ENCODE measurements around the gene SMAD3.

SMAD3 gene

GRCh38 chr15:67097930-67098740, 32.7 kb downstream of the SMAD3 start:
- DNase-seq, result peak; percentile 88 to 98 (median 95)
- Histone ChIP-seq H3K4me3 (ENCODE audit: control insufficient read depth in 1 of 7, extremely low read depth in 1 of 7, insufficient read depth in 4 of 7, low read depth in 2 of 7, low read length in 6 of 7) (peak overlapping the region in 6 of 7 experiments; percentile 45 to 80 (median 58)), H3K9me3 (ENCODE audit: control extremely low read depth in 1 of 5, control insufficient read depth in 4 of 5, insufficient read depth in 2 of 5, low read depth in 1 of 5, low read length in 4 of 5) (no peaks in the 10 kb centered on the region), H3K27me3 (replicated peaks in 2 of 5; ENCODE audit: control insufficient read depth in 4 of 5, insufficient read depth in 5 of 5, low read length in 4 of 5) (no peaks in the 10 kb centered on the region), H3K36me3 (ENCODE audit: control insufficient read depth in 4 of 4, insufficient read depth in 4 of 4, low read length in 3 of 4) (peaks cover 0 to 5% (median 3%) of the 10 kb centered on the region in 4 experiments), H3K4me1 (ENCODE audit: control extremely low read depth in 1 of 4, control insufficient read depth in 4 of 4, insufficient read depth in 4 of 4, low read length in 3 of 4) (peaks cover 37 to 89% (median 77%) of the 10 kb centered on the region in 4 experiments), H3K27ac (ENCODE audit: insufficient read depth in 1 of 2, low read depth in 1 of 2, low read length in 2 of 2, poor library complexity in 1 of 2, severe bottlenecking in 2 of 2) (peak overlapping the region; percentile 87 to 95)
- WGBS (ENCODE audit: insufficient coverage), result 0% methylated on average over 10 of the region's 14 CpGs
- ChIA-PET CTCF (interaction anchor here (0.6 to 1.4 kb wide), 9 partner anchors 10 to 70 kb away, joined by 3 to 8 read pairs (median 3); no protein-coding TSS in a partner anchor), POLR2A (interaction anchor here (0.7 to 2.0 kb wide), 7 partner anchors 11 to 156 kb away, joined by 3 to 12 read pairs (median 3); partner anchors contain the start of genes AAGAB, IQCH and SMAD3)

- WGBS (ENCODE audit: insufficient coverage), result 18% methylated on average over 8 of the region's 8 CpGs
- ChIA-PET POLR2A (interaction anchor here (0.7 to 2.0 kb wide), 6 partner anchors 11 to 156 kb away, joined by 3 to 12 read pairs (median 4); partner anchors contain the start of genes AAGAB, IQCH and SMAD3), CTCF (interaction anchor here (0.6 to 1.4 kb wide), 8 partner anchors 11 to 69 kb away, joined by 3 to 8 read pairs (median 3); no protein-coding TSS in a partner anchor)
- peaks cover 39 to 89% (median 77%) of the 10 kb centered on the region in 4 experiments for H3K4me1 ChIP-seq (ENCODE audit: control extremely low read depth in 1 of 4, control insufficient read depth in 4 of 4, insufficient read depth in 4 of 4, low read length in 3 of 4)
- H3K9me3 ChIP-seq (ENCODE audit: control extremely low read depth in 1 of 5, control insufficient read depth in 4 of 5, insufficient read depth in 2 of 5, low read depth in 1 of 5, low read length in 4 of 5), result no peaks in the 10 kb centered on the region
- H3K27me3 ChIP-seq (replicated peaks in 2 of 5; ENCODE audit: control insufficient read depth in 4 of 5, insufficient read depth in 5 of 5, low read length in 4 of 5), result no peaks in the 10 kb centered on the region
- peak in 2 of 3 donors; percentile 56 to 73 for DNase-seq
- H3K4me3 ChIP-seq (ENCODE audit: control insufficient read depth in 1 of 7, extremely low read depth in 1 of 7, insufficient read depth in 4 of 7, low read depth in 2 of 7, low read length in 6 of 7), result peak overlapping the region; percentile 19 to 80 (median 53)
- H3K36me3 ChIP-seq (ENCODE audit: control insufficient read depth in 4 of 4, insufficient read depth in 4 of 4, low read length in 3 of 4), result peaks cover 0 to 5% (median 3%) of the 10 kb centered on the region in 4 experiments
- peak overlapping the region; percentile 87 to 95 for H3K27ac ChIP-seq (ENCODE audit: insufficient read depth in 1 of 2, low read depth in 1 of 2, low read length in 2 of 2, poor library complexity in 1 of 2, severe bottlenecking in 2 of 2)
Observed at GRCh38 chr15:67098768-67099282, 33.4 kb downstream of the SMAD3 start.

GRCh38 chr15:67100124-67100791, 34.9 kb downstream of the SMAD3 start:
- H3K36me3 ChIP-seq (ENCODE audit: control insufficient read depth in 4 of 4, insufficient read depth in 4 of 4, low read length in 3 of 4), result peaks cover 0 to 4% (median 0%) of the 10 kb centered on the region in 4 experiments
- H3K27ac ChIP-seq (ENCODE audit: insufficient read depth in 1 of 2, low read depth in 1 of 2, low read length in 2 of 2, poor library complexity in 1 of 2, severe bottlenecking in 2 of 2), result peak overlapping the region in 1 of 2 experiments; percentile 65
- H3K4me1 ChIP-seq (ENCODE audit: control extremely low read depth in 1 of 4, control insufficient read depth in 4 of 4, insufficient read depth in 4 of 4, low read length in 3 of 4), result peaks cover 45 to 89% (median 80%) of the 10 kb centered on the region in 4 experiments
- no CpG with 5 or more reads among the region's 5 CpGs for WGBS (ENCODE audit: insufficient coverage)
- no peaks in the 10 kb centered on the region for H3K27me3 ChIP-seq (replicated peaks in 2 of 5; ENCODE audit: control insufficient read depth in 4 of 5, insufficient read depth in 5 of 5, low read length in 4 of 5)
- no peaks in the 10 kb centered on the region for H3K9me3 ChIP-seq (ENCODE audit: control extremely low read depth in 1 of 5, control insufficient read depth in 4 of 5, insufficient read depth in 2 of 5, low read depth in 1 of 5, low read length in 4 of 5)
- DNase-seq, result no peak
- ChIA-PET POLR2A (interaction anchor here (0.8 to 1.3 kb wide), 3 partner anchors 8 to 47 kb away, joined by 3 to 5 read pairs (median 3); no protein-coding TSS in a partner anchor), CTCF (interaction anchor here (1.3 to 6.1 kb wide), 6 partner anchors 8 to 30 kb away, joined by 3 to 37 read pairs (median 6); no protein-coding TSS in a partner anchor)
- peak overlapping the region in 4 of 7 experiments; percentile 16 to 75 (median 44) for H3K4me3 ChIP-seq (ENCODE audit: control insufficient read depth in 1 of 7, extremely low read depth in 1 of 7, insufficient read depth in 4 of 7, low read depth in 2 of 7, low read length in 6 of 7)

GRCh38 chr15:67100801-67101581, 35.6 kb downstream of the SMAD3 start:
- peak overlapping the region in 6 of 7 experiments; percentile 16 to 75 (median 34) for H3K4me3 ChIP-seq (ENCODE audit: control insufficient read depth in 1 of 7, extremely low read depth in 1 of 7, insufficient read depth in 4 of 7, low read depth in 2 of 7, low read length in 6 of 7)
- DNase-seq, result peak in 2 of 3 donors; percentile 74 to 82
- CTCF ChIA-PET, result interaction anchor here (0.9 to 6.1 kb wide), 12 partner anchors 9 to 153 kb away, joined by 3 to 37 read pairs (median 5); partner anchors contain the start of genes AAGAB and IQCH
- POLR2A ChIA-PET, result interaction anchor here (0.8 to 1.8 kb wide), 4 partner anchors 9 to 46 kb away, joined by 3 to 6 read pairs (median 4); no protein-coding TSS in a partner anchor
- H3K4me1 ChIP-seq (ENCODE audit: control extremely low read depth in 1 of 4, control insufficient read depth in 4 of 4, insufficient read depth in 4 of 4, low read length in 3 of 4), result peaks cover 45 to 96% (median 87%) of the 10 kb centered on the region in 4 experiments
- H3K36me3 ChIP-seq (ENCODE audit: control insufficient read depth in 4 of 4, insufficient read depth in 4 of 4, low read length in 3 of 4), result peaks cover 0 to 1% (median 0%) of the 10 kb centered on the region in 4 experiments
- H3K27ac ChIP-seq (ENCODE audit: insufficient read depth in 1 of 2, low read depth in 1 of 2, low read length in 2 of 2, poor library complexity in 1 of 2, severe bottlenecking in 2 of 2), result peak overlapping the region; percentile 65 to 77
- no peaks in the 10 kb centered on the region for H3K9me3 ChIP-seq (ENCODE audit: control extremely low read depth in 1 of 5, control insufficient read depth in 4 of 5, insufficient read depth in 2 of 5, low read depth in 1 of 5, low read length in 4 of 5)
- H3K27me3 ChIP-seq (replicated peaks in 2 of 5; ENCODE audit: control insufficient read depth in 4 of 5, insufficient read depth in 5 of 5, low read length in 4 of 5), result no peaks in the 10 kb centered on the region
- WGBS (ENCODE audit: insufficient coverage), result 38% methylated on average over 2 of the region's 7 CpGs

- peak overlapping the region in 2 of 7 experiments; percentile 5 to 61 for H3K4me3 ChIP-seq (ENCODE audit: control insufficient read depth in 1 of 7, extremely low read depth in 1 of 7, insufficient read depth in 4 of 7, low read depth in 2 of 7, low read length in 6 of 7)
- H3K4me1 ChIP-seq (ENCODE audit: control extremely low read depth in 1 of 4, control insufficient read depth in 4 of 4, insufficient read depth in 4 of 4, low read length in 3 of 4), result peaks cover 45 to 99% (median 93%) of the 10 kb centered on the region in 4 experiments
- POLR2A ChIA-PET, result interaction anchor here (1.5 to 1.8 kb wide), 2 partner anchors 10 to 19 kb away, joined by 6 read pairs; no protein-coding TSS in a partner anchor
- CTCF ChIA-PET, result interaction anchor here (0.9 to 6.1 kb wide), 15 partner anchors 8 to 152 kb away, joined by 3 to 37 read pairs (median 5); partner anchors contain the start of genes AAGAB and IQCH
- no peaks in the 10 kb centered on the region for H3K27me3 ChIP-seq (replicated peaks in 2 of 5; ENCODE audit: control insufficient read depth in 4 of 5, insufficient read depth in 5 of 5, low read length in 4 of 5)
- DNase-seq, result peak in 2 of 3 donors; percentile 75 to 82
- 67% methylated on average over 5 of the region's 8 CpGs for WGBS (ENCODE audit: insufficient coverage)
- H3K36me3 ChIP-seq (ENCODE audit: control insufficient read depth in 4 of 4, insufficient read depth in 4 of 4, low read length in 3 of 4), result no peaks in the 10 kb centered on the region
- H3K27ac ChIP-seq (ENCODE audit: insufficient read depth in 1 of 2, low read depth in 1 of 2, low read length in 2 of 2, poor library complexity in 1 of 2, severe bottlenecking in 2 of 2), result peak overlapping the region; percentile 65 to 77
- no peaks in the 10 kb centered on the region for H3K9me3 ChIP-seq (ENCODE audit: control extremely low read depth in 1 of 5, control insufficient read depth in 4 of 5, insufficient read depth in 2 of 5, low read depth in 1 of 5, low read length in 4 of 5)
Observed at GRCh38 chr15:67101911-67102598, 36.7 kb downstream of the SMAD3 start.
